DMS 273 treated with DMSO at 0.1 percent for 48 hours (cell line): ENCODE data around the gene SLMAP.
"Not testable (repeated sequence)": the region's sequence is repeated elsewhere in the genome, so short reads cannot be mapped to it uniquely, and the experiment has no call there.

Experiments
- DNase-seq: peaks from one replicate; lab custom pipeline; 2025; lab: John Stamatoyannopoulos, UW

The SLMAP gene

DNA sequence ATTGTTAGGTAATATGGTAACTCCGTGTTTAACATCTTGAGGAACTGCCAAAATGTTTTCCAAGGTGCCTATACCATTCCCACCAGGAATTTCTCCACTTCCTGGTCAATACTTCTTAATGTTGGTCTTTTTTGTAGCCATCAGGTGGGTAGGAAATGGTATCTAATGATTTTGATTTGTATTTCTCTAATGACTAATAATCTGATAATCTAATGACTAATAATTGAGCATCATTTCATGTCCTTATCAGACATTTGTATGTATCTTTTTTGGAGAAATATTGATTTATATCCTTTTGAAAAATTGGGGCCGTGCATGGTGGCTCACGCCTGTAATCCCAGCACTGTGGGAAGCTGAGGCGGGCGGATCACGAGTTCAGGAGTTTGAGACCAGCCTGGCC, 38.8 kb downstream of the SLMAP start:
- DNase-seq, result no peak

DNA sequence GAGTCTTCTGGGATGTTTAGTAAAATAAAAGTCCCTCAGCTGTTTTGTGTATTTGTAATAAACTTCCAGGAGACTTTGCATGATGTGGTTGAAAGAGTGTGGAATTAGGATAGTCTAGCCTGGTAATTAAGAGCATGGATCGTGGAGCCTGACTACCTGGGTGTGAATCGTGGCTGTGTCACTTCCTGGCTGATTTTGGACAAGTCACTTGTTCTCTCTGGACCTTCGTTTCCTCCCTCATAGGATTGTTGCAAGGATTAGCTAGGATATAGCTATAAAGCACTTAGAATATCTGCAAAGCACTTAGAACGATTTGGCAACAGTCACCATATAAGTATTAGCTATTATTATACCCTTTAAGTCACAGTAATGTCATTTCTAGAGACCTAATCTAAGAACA, 40.2 kb downstream of the SLMAP start:
- no peak for DNase-seq

DNA sequence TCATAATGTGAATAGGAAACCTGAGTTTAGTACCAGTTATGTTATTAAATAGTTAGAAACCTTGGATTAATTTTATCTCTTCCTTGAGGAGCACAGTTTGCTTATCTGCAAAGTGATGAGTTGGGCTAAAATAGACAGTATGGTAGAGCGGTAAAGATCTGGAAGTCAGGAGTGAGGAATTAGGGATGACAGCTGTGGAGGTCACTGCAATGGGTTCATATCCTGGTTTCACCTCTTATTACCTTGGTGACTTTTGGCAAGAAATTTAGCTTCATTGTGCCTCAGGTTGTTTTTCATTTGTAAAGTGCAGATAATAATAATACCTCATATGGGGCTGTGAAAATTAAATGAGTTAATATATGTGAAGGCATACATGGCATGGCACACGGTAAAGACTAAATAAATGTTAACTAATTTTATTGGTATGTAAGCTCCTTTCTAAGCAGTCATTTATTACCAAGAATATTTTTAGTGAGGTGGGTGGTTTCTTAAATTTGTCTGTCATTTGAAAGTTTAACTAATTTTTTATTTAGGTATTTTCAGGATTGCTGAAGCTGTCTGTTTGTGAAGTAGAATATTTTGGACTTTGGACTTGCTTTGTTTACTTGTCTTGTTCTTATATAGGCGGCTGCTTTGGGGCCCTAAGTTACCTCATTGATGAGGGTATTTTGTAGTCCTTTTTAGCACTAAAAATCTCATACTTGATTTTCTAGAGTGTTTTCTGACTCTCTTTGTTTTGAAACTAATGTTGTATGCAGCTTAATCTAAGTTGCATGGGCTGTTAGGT, 41.8 kb downstream of the SLMAP start:
- DNase-seq, result no peak

DNA sequence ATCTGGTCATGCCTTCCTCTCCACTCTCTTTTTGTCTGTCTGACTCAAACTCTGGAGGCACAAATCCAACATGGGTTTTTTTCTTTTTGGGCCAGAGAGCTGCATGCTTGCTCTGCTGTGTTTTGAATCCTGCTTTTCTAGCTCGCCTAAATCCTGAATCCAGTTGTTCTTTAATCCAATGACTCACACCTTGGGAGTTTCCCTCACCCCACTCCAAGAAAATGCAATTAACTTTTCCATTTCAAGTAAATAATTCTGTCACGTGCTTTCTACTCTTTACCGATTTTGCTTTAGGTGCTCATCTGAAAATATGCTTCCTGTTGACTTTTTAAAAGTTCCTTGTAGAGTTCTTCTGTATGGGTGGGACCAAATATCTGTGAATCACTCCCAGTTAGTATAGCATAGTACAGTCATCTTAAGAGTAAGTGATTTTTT, 47.6 kb downstream of the SLMAP start:
- peak; percentile 67 for DNase-seq

DNA sequence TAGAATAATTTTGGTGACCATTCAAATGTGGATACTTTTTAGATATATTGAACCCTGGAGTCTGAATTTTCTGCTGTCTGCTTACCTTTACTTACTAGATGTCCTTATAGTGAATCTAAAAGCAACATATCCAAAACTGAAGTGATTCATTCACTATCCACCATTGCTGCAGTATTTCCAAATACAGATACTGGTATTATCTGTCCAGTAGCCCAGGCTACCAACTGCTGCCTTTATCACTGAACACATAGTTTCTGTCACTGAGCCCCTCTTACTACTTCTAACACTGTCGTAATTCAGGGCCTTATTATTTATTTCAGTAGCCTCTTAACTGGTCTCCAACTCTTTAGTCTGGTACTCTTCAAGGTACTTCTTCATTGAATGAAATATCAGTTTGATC, 49.2 kb downstream of the SLMAP start:
- no peak for DNase-seq

DNA sequence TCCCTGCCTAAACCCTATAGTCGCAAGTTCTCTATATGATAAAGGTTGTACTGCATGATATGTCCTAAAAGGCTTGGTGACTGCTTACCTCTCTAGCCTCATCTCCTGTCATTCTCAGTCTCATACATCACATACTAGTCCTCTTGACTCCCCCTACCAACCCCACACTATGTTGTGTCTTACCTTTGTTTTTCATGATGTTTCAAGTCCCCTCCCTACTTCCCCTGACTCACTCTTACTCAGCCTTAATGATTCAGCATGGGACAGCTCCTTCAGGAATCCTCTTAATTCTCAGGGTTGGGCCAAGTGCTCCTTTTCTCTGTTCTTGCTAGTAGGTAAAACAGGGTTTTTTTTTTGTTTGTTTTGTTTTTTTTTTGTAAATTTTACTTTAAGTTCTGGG, 49.6 kb downstream of the SLMAP start:
- no peak for DNase-seq

DNA sequence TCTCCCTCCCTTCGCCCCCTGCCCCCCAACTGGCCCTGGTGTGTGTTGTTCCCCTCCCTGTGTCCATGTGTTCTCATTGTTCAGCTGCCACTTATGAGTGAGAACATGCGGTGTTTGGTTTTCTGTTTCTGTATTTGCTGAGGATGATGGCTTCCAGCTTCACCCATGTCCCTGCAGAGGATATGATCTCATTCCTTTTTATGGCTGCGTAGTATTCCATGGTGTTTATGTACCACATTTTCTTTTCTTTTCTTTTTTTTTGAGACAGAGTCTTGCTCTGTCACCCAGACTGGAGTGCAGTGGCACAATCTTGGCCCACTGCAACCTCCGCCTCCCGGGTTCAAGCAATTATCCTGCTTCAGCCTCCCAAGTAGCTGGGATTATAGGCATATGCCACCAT, 50.1 kb downstream of the SLMAP start:
- DNase-seq, result not testable (repeated sequence)

DNA sequence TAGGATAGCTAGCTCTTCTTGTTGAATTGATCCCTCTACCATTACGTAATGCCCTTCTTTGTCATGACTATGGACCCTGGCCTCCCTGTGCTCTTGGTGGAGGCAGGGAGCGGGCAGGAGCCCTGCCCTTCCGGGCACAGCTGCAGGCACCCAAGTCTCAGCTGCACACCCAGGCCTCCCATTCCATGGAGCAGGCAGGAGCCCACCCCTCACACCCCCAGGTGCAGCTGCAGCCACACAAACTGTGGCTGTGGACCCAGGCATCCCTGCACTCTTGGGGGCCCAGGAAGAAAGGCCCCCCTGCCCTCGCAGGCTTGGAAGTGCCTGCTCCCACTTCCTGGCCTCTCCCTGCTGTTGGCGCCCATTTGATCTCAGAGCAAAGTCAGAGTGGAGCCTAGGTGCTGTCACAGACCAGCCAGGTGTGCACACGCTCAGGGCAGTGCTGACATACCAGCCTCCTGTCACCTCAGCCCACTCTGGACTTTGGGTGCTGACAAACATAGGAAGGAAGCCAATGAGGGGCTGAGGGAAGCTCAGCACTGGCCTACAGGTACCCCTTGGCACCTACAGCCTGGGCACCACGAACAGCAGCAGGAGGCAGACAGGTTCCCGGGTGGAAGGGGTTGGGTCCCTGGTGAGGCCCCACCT, 53.0 kb downstream of the SLMAP start:
- no peak for DNase-seq

DNA sequence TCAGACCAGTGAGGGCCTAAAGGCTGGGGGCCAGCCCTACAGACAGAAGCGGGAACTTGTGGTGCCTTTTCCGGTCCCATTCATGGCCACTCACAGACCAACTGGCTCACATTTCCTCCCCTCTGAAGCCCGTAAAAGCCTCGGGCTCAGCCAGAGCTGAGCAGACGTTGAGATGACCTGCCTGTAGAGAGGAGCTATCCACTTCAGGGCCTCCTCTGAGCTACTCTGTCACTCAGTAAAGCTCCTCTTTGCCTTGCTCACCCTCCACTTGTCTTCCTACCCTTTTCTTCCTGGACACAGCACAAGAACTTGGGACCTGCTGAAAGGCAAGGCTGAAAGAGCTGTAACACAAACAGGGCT, 53.5 kb downstream of the SLMAP start:
- no peak for DNase-seq

DNA sequence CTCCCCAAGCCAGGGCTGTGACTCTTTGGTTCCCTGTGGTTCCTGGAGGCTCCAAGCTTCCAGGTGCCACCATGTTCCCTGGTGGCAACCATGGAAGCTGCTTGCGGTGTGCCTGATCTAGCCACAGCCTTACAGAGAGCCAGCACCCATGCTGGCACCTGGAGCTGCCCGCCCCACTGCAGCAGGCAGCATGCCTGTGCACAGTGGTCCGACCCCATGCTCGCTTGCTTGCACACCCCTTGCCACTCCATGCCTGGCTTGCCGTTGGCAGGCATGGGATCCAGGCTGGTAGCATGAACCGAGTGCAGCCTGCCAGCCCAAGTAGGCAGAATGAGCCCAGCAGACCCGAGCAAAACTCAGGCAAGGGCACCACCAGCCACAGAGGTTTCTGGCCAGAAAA, 53.9 kb downstream of the SLMAP start:
- DNase-seq, result no peak

DNA sequence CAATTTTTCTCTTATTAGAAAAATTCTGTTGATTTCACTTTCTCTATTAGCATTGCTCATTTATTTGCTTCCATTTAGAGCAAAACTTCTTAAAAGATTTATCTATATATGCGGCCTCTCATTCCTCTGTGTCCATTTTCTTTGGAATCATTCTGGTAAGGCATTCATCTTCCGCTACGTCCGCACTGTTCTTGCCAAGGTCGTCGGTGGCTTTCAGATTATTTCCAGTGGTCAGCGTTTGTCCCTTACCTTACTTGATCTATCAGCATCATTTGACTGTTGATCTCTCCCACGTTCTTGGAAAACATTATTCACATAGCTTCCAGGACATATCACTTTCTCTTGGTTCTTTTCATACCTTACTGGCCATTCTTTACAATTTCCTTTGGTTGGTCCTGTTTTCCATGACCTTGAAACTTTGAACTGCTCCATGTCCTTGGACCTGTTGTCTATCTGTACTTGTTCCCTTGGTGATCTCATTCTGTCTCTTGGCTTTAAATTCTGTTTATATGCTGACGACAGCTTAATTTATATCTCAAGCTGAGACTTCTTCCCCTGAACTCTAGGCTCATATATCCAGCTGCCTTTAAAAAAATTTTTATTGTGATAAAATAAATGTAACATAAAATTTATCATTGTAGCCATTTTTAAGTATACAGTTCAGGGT, 54.5 kb downstream of the SLMAP start:
- no peak for DNase-seq

DNA sequence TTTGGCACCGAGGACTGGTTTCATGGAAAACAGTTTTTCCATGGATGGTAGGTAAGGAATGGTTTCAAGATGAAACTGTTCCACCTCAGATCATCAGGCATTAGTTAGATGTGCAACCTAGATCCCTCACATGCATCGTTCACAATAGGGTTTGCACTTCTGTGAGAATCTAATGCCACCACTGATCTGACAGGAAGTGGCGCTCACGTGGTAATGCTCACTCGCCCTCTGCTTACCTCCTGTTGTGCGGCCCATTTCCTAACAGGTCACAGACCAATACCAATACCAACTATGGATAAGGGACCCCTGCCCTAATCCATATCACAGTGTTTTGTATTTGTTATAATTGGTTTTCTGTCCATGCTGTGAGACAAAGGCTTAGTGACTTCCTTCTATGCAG, 58.9 kb downstream of the SLMAP start:
- DNase-seq, result no peak

DNA sequence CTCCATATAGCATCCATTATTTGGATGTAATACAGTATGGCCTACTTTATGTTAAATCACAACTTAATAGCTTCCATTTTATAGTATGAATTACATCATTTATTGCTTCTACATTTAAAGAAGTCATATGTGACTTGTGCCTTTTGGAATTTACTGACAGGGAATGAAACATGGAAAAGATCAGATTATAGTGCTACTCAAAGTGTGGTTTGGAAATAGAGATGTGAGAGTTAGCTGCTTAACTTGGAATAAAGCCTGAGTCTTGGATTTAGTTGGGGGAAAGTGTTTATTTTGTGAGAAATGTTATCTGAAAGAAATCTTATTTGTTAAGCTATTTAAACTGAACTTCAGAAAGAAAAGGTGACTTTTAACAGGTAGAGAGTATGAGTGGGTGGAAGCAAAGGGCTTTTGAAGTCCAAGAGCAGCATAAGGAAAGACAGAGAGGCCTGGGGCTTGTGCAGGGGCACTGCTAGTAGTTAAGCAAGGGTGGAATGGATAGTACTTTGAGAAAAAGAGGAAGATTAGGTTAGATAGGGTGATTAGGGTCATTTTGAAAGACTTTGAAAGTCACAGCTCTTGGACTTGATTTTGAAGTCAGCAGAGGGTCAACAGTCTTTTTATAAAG, 60.5 kb downstream of the SLMAP start:
- DNase-seq, result no peak

DNA sequence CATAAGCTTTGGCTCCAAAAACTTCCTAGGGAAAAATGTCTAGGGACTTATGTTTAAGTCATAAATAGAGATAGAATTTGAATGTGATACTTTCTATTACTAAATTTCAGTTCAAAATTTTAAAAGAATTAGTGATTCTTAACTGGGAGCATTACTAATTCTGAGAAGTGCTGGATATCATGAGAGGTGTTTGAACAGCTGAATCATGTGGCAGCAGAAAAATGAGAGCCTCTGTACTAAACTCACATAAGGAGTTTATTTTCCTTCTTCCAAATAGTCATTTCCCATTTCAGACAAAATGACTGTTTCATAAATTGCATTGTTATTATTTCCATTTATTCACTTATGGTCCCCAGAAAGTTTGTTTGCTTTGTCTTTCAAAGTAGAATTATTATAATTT, 62.7 kb downstream of the SLMAP start:
- no peak for DNase-seq

DNA sequence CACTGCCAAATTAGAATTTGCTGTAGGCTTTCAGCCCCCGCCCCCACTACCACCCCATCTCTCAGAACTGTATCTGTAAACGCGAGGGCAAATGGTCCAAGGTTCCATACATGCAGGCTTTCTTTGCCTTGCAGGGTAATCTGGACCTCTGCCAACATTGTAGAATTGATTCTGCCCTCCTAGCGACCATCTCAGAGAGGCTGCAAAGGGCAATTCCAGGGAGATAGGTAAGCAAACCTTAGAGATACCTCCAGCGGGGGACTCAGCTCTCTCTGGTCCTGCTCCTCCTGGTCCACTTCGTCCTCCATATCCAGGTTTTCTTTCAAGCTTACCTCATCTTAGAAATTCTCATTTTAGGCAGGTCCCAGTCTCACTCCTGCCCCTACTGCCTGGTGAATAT, 64.4 kb downstream of the SLMAP start:
- no peak for DNase-seq

DNA sequence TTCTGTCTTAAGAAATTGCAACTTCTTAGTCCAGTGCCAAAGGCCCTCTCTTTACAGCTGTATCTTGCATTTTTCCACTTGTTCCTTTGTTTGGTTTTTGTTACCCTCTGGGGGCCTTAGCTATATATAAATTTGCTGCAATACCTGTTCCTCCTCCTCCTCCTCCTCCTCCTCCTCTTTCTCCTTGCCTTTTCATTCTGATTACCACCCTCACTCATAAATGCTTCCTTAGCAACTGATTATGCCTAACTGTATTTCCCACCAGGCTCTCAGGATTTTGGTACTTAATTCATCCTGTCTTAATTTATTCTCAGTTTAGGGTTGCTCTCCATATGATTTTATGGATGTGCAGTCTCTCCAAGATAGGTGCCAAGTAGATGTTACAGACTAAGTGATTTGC, 65.7 kb downstream of the SLMAP start:
- no peak for DNase-seq

DNA sequence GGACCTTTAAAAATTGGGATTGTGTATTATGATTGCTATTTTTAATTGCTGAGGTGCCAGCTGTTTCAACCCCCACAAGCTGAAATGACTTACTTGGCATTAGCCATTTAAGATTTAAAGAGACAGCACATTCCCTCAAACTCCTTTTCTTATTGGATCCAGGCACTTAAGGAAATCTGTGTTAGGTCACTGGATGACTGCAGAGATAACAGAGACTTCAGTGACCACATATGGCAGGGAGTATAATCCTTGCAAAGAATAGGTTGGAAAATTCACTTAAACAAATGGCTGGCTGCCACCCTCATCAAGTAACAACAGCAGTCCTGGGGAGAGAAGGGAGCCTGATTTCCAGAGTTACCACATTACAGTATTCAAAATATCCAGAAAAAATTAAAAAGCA, 66.6 kb downstream of the SLMAP start:
- no peak for DNase-seq

DNA sequence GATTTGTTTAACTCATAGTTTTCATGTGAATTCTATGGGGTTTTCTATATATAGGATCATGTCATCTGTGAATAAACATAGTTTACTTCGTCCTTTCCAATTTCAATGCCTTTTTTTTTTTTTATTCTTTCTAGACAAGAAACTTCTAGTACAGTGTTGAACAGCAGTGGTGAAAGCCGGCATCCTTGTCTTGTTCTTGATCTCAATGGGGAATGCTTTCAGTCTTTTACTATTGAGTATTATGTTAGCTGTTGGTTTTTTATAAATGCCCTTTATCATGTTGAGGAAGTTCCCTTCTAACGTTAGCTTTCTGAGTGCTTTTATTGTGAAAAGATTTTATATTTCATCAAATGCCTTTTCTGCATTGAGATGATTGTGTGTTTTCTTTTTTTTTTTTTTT, 69.0 kb downstream of the SLMAP start:
- no peak for DNase-seq

DNA sequence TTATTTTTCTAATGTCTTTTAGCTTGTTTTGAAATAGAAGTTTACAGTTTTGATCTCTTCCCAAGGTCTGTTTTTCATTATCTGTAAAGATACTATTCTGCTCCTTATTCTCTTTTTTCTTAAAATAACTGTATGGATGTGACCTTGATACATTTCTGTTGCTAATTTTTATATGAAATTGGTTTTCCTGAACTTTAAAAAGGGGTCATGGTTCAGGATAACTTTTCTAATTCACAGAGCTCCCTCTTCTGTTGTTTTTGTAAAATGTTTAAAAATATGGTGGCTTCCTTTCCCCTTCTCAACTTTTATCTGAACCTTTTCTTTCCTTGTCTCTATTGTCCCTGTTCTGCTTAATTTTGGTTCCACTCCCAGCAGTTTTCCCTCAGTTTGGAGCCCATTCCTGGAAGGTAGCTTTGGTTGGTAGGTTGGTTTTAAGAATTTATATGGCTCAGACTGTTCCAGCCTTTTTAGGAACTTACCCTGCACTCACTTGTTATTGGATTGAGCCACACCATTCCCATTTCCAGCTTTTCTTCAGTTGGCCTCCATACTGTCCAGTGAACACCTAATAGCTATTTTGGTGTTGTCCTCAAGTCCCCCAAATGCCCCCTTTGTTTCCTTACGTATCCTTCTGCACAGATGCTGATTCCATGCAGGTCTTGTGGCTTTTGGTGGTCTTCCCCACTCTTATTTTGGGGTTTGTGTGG, 70.3 kb downstream of the SLMAP start:
- DNase-seq, result no peak

DNA sequence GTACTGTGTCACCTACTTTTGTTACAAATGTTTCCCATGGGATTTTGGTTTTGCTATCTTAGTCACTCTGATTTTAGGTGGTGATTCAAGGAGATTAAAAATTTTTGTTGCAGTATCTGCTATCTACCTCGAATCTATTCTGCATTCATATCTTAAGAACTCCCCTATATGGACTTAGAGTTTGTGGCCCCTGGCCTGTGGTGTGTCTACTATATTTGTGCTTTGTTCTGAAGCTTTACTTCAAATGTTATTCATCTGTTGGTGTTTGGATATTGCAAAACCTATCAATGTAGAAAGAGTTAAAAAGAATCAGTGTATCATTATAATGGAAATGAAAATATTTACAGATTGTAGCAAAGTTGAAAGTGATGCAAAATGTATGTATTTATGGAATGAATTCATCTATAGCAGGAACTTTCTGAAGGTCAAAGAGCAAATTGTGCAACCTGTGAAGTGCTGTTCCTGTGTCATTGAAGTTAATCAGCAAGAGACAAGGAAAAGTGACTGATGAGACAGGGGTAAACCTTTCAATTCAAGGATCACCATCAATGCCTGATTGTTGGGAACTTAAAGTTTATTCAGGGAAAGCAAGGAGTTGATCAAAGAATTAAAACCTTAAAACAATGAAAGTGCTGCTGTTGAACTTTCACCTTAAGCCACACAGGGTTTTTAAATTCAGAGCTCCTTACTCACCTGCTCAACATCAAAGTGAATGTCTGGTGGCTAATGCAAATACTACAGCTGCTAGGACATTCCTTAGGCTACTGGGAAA, 71.0 kb downstream of the SLMAP start:
- no peak for DNase-seq

DNA sequence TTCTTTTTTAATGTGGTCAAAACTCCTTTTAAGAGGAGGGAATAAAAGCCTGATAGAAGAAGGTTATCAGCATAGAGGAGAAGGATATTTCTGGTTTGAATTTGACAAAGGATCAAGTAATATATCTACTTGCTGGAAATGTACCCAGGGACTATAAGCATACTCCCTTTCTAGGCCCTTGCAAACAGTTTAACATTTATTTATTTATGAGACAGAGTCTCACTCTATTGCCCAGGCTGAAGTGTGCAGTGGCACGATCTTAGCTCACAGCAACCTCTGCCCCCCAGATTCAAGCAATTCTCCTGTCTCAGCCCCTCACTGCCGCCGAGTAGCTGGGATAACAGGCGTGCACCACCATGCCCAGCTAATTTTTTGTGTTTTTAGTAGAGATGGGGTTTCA, 71.6 kb downstream of the SLMAP start:
- DNase-seq, result no peak

DNA sequence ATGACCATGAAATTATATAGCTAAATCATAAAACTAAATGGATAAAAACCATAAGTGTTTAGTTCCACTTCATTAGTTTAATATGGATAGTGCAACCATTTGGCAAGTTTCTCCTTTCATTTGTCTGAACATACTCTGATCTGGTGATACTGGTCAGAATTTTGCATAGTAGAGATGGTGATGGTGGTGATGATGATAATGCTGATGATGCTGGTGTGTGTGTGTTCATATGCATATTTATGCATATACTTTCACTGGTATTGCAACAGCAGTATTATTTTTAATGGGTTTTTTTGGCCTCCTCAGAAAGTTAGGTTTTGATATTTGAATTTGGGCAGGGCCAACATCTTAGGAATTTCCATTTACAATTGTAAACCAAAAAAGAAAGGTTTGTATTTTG, 76.4 kb downstream of the SLMAP start:
- DNase-seq, result no peak
